HFF-Myc (cell line): Measurements from ENCODE around the gene MUTYH.

Experiments
- DNase-seq: peaks from one replicate; pipeline ENCODE4 v3.0.0-alpha.2; 2011; ENCODE audit warnings: low read depth; ENCODE audit errors: extremely low read depth
- H3K4me3 ChIP-seq: replicated peaks from 2 replicates; pipeline ENCODE4 v1.5.1; 2011; ENCODE audit warnings: low read depth, mild to moderate bottlenecking, control low read depth, low read length
- CTCF ChIP-seq: IDR thresholded peaks from 2 replicates; pipeline ENCODE4 v1.5.1; 2012; ENCODE audit warnings: mild to moderate bottlenecking, low read depth, low read length, control low read depth; ENCODE audit errors: missing control alignments

MUTYH gene

GRCh38 chr1:45322486-45323040 lies 17.7 kb downstream of the MUTYH start:
- no peak for TF ChIP-seq CTCF
- H3K4me3 ChIP-seq, result no peak overlapping the region
- no peak for DNase-seq

GRCh38 chr1:45321444-45321843 lies 18.8 kb downstream of the MUTYH start:
- no peak for DNase-seq
- no peak overlapping the region for H3K4me3 ChIP-seq
- TF ChIP-seq CTCF, result no peak

GRCh38 chr1:45319761-45320160 lies 20.5 kb downstream of the MUTYH start:
- DNase-seq, result no peak
- TF ChIP-seq CTCF, result no peak
- no peak overlapping the region for H3K4me3 ChIP-seq

GRCh38 chr1:45317166-45317565 lies 23.1 kb downstream of the MUTYH start:
- DNase-seq, result no peak
- no peak overlapping the region for H3K4me3 ChIP-seq
- TF ChIP-seq CTCF, result no peak

GRCh38 chr1:45314266-45314665 lies 26.0 kb downstream of the MUTYH start:
- no peak for DNase-seq
- no peak overlapping the region for H3K4me3 ChIP-seq
- no peak for TF ChIP-seq CTCF

GRCh38 chr1:45306905-45307304 lies 33.3 kb downstream of the MUTYH start:
- H3K4me3 ChIP-seq, result no peak overlapping the region
- TF ChIP-seq CTCF, result no peak
- DNase-seq, result no peak

GRCh38 chr1:45306319-45306718 lies 33.9 kb downstream of the MUTYH start:
- no peak for TF ChIP-seq CTCF
- no peak overlapping the region for H3K4me3 ChIP-seq

More at GRCh38 chr1:45306319-45306718, 33.9 kb downstream of the MUTYH start:
- no peak for DNase-seq
